Kidney (tissue), 14 donors: ENCODE results near the gene DNAJC16. TPM values are rescaled to one million over a fixed set of nuclear protein-coding genes. Genes with fewer than 3 reads are reported as not detected.

Source experiments
- DNase-seq, 5 donors: peaks; one replicate each; pipeline ENCODE4 v3.0.0-alpha.2; 2013 to 2020
- FAIRE-seq: peaks from 2 replicates; lab custom pipeline; 2012; peaks lifted over from hg19 to GRCh38; lab: Jason Lieb, UNC
- H3K27ac ChIP-seq, 2 donors: one replicate each; pipeline ENCODE4 v1.7.0; 2013; ENCODE audit warnings: low read depth in 2 of 2, low read length in 2 of 2, inconsistent platforms in 1 of 2
- H3K27me3 ChIP-seq: one replicate; pipeline ENCODE4 v1.7.1; 2013; ENCODE audit warnings: low read length, inconsistent platforms; ENCODE audit not compliant: control insufficient read depth, insufficient read depth
- H3K36me3 ChIP-seq, 3 donors: one replicate each; pipeline versions ENCODE4 v1.7.0 to v1.7.1; 2013; ENCODE audit warnings: low read length in 3 of 3, control low read depth in 1 of 3, inconsistent platforms in 1 of 3; ENCODE audit not compliant: insufficient read depth in 3 of 3, control insufficient read depth in 2 of 3
- H3K4me1 ChIP-seq, 3 donors: one replicate each; pipeline versions ENCODE4 v1.7.0 to v1.7.1; 2013; ENCODE audit warnings: low read length in 3 of 3, inconsistent platforms in 1 of 3, low read depth in 1 of 3; ENCODE audit not compliant: control insufficient read depth in 2 of 3, insufficient read depth in 2 of 3
- H3K4me3 ChIP-seq, 3 donors: one replicate each; pipeline versions ENCODE4 v1.7.0 to v1.8.1; 2013; ENCODE audit warnings: low read length in 3 of 3, control low read depth in 1 of 3, inconsistent platforms in 1 of 3
- H3K9ac ChIP-seq, 3 donors: one replicate each; pipeline versions ENCODE4 v1.7.0 to v1.7.1; 2013; ENCODE audit warnings: low read length in 3 of 3, control low read depth in 1 of 3, inconsistent platforms in 1 of 3
- H3K9me3 ChIP-seq, 3 donors: one replicate each; pipeline versions ENCODE4 v1.7.0 to v1.7.1; 2013; ENCODE audit warnings: low read length in 3 of 3, control low read depth in 1 of 3, inconsistent platforms in 1 of 3; ENCODE audit not compliant: control insufficient read depth in 2 of 3, insufficient read depth in 1 of 3
- CTCF ChIP-seq: IDR thresholded peaks from 3 replicates; pipeline ENCODE4 v1.5.1; 2012; ENCODE audit warnings: mild to moderate bottlenecking, moderate library complexity, borderline replicate concordance; ENCODE audit not compliant: insufficient read depth; ENCODE audit errors: extremely low read depth
- intact Hi-C: fragments of 100-400 bp; cut with DNase I; formaldehyde crosslinking; loops from one replicate; pipeline ENCODE4 v1.11.1; 2022
- polyA plus RNA-seq: library from polyadenylated mRNA; stranded (reverse); fragments of 350-450 nt; fragmentation: Illumina TruSeq; extraction: RNeasy Lipid Tissue Mini Kit (QIAGEN cat#74804); gene quantifications from one replicate; pipeline ENCODE4 v1.2.3, GENCODE V29; 2014; ENCODE audit warnings: low read depth, low replicate concordance; ENCODE audit not compliant: insufficient read depth
- total RNA-seq: library from RNA; stranded (reverse); fragmentation: NEBNext Ultra II Directional; extraction: Animal tissue kit (Norgen Biotek cat#: 25700); gene quantifications from one replicate; pipeline ENCODE4 v1.2.1, GENCODE V29; 2021
- donor health status: control.
- donor health status: control.
- donor health status: control.
- donor health status: control.
- donor health status: control.
- donor health status: DM: yes; HTN: yes; CAD: no.
- donor health status: Normal renal cell carcinoma (clear cell type).

Gene DNAJC16
- total and polyA plus RNA-seq, 2 donors from 2014 or later = 7.6 to 30.1 TPM

DNA sequence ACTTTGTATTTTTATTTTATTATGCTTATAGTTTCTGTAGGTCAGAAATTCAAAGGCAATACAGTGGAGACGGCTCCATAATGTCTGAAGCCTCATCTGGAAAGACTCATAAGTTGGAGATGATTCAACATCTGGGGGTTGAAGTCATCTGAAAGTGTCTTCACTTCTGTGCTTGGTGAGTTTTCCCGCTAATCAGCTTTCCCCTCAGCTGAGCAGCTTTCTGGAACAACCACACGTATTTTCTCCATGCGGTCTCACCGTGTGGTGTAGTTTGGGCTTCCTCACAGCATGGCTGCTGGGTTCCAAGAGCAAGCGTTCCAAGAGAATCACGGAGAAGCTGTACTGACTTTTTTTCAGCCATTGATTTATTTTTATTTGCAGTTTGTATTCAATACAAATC lies 83.0 kb downstream of the DNAJC16 start:
- intact Hi-C loops = no loop called here
- no peak overlapping the region for H3K27ac ChIP-seq
- FAIRE-seq (no peak), DNase-seq (no peak)
- H3K36me3 ChIP-seq = no peaks in the 10 kb centered on the region
- H3K4me3 ChIP-seq = no peak overlapping the region
- no peak overlapping the region for H3K9ac ChIP-seq
- no peaks in the 10 kb centered on the region for H3K27me3 ChIP-seq
- TF ChIP-seq CTCF = no peak
- no peaks in the 10 kb centered on the region for H3K4me1 ChIP-seq
- H3K9me3 ChIP-seq = no peaks in the 10 kb centered on the region

GRCh38 chr1:15610167-15610566 lies 83.5 kb downstream of the DNAJC16 start:
- H3K9ac ChIP-seq = no peak overlapping the region
- H3K4me3 ChIP-seq = no peak overlapping the region
- no peaks in the 10 kb centered on the region for H3K27me3 ChIP-seq
- H3K9me3 ChIP-seq = no peaks in the 10 kb centered on the region
- no peak overlapping the region for H3K27ac ChIP-seq
- intact Hi-C loops = no loop called here
- TF ChIP-seq CTCF = no peak
- no peak for DNase-seq
- FAIRE-seq = no peak
- no peaks in the 10 kb centered on the region for H3K4me1 ChIP-seq
- no peaks in the 10 kb centered on the region for H3K36me3 ChIP-seq

DNA sequence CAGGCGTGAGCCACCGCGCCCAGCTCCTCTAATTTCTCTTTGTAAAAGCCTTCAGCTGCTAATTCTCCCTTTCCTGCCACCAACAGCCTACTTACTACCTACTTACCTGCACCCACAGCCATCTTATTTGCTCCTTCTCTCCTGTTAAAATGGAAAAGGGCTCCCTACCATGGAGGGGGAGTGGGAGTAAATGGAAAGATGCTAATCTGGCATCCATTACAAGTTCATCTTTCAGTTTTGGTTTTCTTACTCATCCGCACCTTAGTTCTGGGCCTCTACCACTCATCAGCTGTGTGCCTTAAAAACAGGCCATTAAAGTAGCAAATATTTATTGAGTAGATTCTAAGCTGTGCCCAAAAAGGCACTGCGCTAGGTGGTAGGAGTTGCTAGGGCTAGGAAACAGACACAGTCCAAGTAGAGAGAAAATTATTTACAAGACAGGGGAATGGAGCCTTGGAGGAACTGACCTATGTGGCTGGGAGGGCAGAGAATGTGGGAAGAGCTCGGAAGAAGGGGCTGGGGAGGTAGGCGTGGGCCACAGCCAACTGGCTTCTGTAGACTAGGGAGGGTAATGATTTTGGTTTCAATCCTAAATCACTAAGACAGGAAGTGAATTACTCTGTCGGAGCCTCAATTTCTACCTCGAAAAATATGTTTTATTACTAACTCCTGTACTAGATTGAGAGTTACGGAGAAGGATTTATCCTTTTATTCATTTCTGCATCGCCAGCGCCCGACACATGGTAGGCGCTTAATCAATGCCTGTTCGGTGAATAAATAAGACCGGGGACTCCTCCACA lies 89.9 kb downstream of the DNAJC16 start:
- H3K9me3 ChIP-seq = no peaks in the 10 kb centered on the region
- no peak for FAIRE-seq
- intact Hi-C loops = no loop called here
- no peaks in the 10 kb centered on the region for H3K27me3 ChIP-seq
- peak overlapping the region; percentile 84 to 86 for H3K27ac ChIP-seq
- no peak for TF ChIP-seq CTCF
- no peaks in the 10 kb centered on the region for H3K36me3 ChIP-seq
- H3K9ac ChIP-seq = peak overlapping the region; percentile 62 to 71 (median 63)
- H3K4me3 ChIP-seq = peak overlapping the region; percentile 71 to 79 (median 77)
- peak in 3 of 5 donors; percentile 20 to 68 (median 62) for DNase-seq
- peaks cover 5 to 19% (median 9%) of the 10 kb centered on the region in 3 donors for H3K4me1 ChIP-seq
